GM21390 (cell line): ENCODE measurements around the gene HGS.
A peak's percentile ranks its signal among the peaks of the same experiment; 100 is the strongest.

Experiments
- ATAC-seq: cut with Tn5 transposase; IDR thresholded peaks from one replicate; pipeline ENCODE4 v1.9.1; 2021; ENCODE audit not compliant: unreplicated experiment

The HGS gene

DNA sequence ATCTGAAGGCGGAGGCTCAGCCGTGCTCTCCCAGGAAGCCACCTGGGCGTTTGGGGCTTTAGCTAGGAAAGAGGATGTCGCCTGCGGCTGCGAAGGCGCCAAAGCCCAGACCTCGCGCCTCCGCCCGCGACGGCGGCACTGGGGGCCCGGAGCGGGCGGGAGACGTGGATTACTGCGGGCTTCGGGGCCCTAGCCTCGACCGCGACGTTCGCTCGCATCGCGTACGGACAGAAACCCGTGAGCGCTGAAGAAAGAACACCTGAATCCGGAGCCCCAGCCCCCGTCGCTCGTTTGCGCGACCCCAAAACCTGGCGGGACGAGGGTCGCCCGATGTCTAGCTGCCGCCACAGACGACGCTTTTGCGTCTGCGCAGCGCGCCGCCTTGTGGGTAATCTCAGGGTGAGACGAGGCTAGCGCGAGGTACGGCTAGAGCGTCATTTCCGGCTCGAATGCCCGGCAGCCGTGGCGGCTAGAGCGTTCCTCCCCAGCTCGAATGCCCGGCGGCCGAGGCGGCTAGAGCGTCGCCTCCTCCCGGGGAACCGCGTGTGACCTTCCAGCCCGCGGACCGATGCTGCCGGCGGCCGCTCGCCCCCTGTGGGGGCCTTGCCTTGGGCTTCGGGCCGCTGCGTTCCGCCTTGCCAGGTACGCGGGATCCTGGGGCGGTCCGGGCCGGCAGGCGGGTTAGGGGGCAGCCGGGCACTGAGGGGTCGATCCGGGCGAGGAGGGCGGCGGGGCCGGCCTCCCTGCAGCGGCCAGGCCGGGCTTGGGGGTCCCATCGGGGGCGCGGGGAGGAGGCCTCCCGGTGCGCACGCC, 19.3 kb downstream of the HGS start, which contains the start of gene MRPL12:
MRPL12 (plus strand) TSS at position 434 of the 813 bp plus-strand sequence; CDS start at position 569, 135 bp downstream.
- ATAC-seq = peak; percentile 78

DNA sequence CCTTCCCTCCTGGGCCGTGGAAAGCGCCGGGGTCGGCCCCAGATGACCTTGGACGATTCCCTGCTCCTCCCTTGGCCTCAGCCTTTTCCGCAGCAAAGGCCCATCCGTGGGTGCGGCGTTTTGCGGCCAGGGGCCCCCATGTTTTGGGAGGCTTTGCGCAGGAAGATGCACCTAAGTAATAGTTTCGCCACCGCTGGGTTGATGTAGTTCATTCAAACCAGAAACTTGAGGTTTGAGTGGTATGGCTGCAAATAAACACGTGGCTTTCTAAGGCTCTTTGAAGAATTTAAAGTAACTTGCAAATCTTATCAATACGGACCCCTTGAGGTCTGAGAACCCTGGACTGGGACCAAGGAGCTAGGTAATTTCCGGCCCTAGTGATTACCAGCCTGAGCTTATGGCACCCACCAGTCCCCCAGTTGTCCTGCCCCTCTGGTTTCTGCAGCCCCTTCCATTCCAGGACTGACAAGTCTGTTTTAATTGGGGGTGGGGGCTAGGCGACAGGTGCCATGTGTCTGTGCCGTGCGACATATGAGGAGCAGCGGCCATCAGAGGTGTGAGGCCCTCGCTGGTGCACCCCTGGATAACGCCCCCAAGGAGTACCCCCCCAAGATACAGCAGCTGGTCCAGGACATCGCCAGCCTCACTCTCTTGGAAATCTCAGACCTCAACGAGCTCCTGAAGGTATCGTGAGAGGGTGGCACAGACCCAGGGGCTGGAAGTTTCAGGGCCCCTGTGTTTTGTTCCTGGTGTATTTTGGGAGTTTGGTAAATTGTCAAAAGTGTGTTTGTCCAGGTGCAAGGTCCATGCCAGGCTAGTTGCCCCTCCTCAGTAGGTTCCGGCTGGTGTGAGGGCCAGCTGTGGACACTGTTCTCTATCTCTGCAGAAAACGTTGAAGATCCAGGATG, 20.2 kb downstream of the HGS start:
- ATAC-seq = peak; percentile 1

DNA sequence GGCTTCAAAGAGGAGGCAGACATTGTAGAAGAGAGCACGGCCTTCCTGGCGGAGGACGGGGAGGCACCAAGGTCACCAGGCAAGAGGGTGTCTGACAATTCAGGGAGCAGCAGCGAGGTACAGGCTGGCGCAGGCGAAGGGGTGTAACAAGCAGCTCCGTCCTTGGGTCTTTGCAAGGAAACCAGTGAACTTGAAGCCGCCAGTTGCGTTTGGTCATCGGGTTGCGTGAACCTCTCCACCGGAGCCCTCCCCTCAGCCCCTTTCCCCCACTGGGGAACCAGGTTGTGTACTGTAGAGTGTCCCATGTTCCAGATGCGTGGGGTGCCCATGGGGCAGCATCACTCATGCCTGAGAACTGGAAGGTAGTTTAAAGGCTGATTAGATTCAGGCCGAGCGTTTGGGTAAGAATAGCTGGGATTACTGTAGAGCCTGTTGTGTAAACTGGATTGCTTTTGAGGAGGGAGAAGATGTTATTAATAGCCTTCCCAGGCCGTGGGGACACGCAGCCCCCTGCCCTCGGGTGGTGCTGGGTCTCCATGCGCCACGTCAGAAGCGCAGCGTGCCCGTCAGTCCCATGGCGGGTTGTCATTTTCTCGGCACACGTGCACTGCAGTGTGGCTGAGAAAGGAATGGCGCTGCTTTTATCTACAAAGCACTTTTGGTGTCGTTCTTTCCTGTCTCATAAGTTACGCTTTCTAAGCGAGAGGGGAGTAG, 21.9 kb downstream of the HGS start:
- no peak for ATAC-seq

DNA sequence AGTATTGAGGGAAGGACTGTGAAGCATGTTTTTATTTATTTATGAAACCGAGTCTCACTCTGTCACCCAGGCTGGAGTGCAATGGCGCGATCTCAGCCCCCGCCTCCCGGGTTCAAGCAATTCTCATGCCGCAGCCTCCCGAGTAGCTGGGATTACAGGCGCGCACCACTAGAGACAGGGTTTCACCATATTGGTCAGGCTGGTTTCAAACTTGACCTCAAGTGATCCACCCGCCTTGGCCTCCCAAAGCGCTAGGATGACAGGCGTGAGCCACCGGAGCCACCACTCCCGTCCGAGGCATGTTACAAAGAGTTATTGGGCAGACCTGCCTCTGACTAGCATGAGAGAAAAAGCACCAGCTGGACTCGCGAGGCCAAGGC, 22.4 kb downstream of the HGS start:
- ATAC-seq = no peak

DNA sequence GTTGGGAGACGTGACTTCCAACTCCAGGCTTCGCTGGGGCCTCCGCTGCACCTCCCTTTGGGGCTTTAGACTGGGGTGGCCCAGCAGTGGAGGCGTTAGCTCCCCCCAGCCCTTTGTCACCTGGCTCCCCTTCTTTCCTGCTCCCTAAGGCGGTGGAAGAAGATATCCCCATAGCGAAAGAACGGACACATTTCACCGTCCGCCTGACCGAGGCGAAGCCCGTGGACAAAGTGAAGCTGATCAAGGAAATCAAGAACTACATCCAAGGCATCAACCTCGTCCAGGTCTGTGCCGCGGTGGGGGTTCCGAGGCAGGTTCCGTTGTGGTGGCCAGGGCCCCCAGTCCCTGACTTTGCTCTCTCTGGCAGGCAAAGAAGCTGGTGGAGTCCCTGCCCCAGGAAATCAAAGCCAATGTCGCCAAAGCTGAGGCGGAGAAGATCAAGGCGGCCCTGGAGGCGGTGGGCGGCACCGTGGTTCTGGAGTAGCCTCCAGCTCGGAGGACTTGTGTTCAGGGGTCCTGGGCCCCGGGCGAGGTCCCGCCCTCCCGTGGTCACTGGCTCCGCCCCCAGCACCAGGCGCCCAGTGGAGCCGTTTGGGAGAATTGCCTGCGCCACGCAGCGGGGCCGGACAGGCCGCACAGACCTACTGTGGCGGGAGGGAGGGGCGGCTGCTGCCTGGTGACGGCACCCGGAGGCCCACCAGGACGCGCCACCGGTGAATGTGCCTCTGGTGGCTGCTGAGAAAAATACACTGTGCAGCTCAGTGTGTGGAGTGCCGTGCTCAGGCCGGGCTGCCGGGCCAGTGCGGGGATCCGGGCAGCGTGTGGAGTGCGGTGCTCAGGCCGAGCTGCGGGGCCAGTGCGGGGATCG, 23.2 kb downstream of the HGS start:
- ATAC-seq = no peak

DNA sequence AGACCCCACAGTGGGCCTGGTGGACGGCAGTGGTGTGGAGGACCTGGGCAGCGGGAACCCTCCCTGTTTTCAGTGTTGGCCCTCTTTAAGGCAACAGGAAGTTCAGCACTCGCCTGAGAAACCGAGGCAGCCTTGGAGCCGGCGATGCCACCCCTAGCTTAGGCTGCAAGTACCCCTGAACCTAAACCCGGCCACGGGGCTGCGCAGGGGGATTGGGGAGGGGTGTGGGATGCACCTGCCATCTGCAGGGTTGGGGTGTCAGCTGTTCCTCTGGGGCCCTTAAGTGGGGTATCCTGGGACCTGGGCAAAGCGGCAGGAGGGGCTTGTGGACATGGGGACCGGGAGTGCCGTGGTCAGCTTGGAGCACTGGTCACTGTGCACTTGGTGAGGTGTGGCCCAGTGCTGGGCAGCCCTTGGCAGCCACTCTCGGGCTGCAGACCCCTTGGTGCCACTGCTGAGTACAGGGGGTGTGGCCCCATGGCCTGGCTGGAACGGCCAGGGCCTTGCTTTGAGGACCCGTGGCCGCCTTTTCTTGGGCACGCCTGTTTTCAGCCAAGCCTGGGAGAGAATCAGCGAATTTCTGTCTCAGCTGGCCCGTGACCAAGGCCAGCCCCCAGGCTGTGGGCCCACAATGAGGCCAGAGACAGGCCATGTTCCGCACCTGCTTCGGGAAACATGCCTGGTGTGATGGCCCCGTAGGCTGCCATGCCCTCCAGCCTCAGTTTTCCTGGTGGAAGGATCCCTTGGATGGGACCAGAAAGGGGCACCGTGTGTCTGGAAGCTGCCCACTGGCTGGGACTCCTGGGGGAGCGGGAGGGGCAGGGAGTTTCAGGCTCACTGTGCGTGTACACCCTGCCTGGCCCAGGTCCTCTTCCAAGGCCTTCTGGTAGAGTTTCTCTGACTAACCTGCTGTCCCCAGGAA, 24.2 kb downstream of the HGS start:
- ATAC-seq = no peak

DNA sequence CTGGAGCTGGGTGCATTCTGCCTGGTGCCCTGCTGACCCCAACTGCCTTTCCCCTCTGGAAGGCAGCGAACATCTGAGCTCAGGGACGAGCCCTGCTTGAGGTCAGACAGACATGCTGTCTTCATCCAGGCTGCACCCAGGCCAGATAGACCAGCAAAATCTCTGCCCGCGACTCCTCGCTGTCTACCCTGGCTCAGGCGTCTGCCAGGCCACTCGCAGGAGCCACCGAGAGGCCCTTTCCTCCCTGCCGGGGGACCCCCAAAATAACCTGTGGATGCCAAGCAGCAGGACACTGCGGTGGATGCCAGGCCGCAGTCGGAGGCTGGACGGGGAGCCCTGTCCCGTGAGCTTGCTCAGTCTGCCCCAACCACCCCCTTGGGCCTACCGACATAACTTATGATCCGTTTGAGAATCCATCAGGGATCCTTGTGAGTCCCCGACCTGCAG, 25.0 kb downstream of the HGS start:
- ATAC-seq = no peak

DNA sequence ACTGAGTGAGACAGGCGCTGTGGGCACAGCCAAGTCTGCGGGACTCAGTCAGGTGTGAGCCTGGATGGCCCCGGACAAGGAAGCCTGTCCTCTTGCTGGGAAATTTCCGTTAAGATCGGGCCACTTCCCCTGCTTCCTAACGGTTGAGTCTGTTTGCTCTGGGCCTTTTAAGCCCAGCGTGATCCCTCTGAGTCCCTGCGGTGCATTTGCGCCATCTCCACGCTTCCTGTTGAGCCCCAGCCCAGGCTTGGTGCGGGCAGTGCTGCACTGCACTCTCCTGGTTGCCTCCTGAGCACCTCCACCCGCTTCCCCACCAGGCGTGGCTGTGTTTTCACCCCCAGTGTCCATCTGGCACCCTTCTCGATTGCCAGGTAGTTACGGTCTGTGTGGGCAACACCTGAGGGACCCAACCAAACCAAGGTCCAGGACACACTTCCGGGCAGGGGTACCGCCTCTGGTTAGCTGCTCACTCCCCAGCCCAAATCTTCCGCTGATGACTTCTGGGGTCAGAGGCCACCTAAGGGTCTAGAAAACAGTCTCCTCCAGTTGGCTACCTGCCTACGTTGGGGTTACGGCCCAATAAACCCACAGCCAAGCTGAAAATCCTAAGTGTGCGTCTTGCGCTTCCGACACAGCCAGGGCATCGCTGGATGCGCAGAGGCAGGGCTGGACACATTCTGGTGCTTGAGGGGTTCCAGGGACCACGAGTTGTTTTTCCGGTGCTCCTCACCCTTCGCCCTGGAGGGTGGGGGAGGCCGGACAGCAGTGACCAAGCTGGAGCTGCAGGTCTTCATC, 26.9 kb downstream of the HGS start:
- no peak for ATAC-seq

DNA sequence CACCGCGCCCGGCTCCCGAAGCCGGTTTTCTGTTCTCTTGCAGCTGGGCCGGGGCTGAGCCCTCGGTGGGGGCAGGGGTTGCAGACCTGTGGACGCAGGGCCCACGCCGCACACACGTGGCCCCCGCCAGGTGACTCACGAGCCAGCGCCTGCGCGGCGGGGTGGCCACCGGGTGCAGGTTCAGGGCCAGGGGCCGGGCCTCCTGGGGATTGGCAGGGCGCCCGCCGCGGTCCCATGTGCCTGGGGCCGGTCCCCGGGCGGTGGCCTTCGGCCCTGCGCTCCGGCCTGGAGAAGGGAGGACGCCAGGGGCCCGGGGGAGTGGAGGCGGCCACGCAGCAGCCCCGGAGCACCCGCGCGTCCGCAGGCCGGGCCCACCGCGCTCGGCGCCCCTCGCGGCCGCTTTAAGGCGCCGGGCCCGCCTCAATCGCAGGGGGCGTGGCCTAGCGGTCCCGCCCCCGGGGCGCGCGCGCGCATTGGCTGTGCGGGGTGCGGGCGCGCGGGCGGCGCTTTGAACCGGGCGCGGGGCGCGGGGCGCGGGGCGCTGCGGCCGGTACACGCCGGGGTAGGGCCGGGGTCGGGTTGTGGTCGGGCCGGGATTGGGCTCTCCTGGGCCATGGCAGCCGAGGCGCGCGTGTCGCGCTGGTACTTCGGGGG, 28.1 kb downstream of the HGS start, which contains the start of gene SLC25A10:
SLC25A10 (plus strand) TSS at position 471 of the 654 bp plus-strand sequence; CDS start at position 614, 143 bp downstream.
- peak; percentile 63 for ATAC-seq

DNA sequence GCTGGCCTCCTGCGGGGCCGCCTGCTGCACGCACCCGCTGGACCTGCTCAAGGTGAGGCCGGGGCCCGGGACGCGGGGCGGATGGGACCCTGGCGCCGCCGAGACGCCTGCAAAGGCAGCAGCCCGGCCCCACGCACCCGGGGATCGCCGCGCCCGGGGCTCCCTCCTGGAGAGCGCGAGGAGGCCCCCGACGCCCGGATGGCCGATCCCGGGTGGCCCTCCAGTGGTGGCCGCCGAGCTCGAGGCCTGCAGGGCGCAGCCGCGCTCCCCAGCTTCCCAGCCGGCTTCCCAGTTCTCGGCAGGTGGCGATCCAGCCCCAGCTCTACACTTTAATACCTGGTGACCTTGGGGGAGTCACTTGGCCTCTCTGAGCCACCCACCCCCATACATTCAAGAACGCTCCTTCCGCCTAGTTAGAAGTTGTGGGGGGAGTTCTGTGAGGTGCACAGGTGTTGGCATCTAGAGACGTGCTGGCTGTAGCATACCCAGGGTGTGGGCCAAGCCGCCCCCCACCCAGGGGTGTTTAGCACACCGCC, 28.7 kb downstream of the HGS start:
- ATAC-seq = peak; percentile 25

DNA sequence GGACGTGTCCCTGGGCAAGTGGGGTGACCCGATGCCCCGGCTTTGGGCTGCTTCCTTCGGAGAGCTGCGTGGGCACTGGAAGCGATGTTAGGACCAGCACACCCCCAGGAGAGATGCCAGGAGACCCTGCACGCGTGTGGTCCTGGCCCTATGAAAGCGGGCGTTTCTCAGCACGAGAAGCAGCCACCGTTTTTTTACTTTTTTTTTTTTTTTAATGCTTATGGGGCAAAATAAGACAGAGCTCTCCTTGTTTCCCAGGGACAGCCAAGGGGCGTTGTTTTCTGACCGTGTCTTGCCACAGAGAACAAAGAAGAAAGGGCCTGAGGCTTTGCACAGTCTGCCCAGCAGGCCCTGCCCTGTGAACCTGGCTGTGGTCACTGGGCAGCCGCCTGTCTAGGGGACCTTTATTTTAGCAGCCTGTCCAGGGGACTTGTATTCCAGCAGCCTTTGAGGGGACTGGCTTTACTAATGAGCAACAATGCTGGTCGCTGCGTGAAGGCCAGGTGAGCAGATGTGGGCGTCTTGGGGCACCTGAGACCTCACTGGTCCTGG, 29.3 kb downstream of the HGS start:
- no peak for ATAC-seq

DNA sequence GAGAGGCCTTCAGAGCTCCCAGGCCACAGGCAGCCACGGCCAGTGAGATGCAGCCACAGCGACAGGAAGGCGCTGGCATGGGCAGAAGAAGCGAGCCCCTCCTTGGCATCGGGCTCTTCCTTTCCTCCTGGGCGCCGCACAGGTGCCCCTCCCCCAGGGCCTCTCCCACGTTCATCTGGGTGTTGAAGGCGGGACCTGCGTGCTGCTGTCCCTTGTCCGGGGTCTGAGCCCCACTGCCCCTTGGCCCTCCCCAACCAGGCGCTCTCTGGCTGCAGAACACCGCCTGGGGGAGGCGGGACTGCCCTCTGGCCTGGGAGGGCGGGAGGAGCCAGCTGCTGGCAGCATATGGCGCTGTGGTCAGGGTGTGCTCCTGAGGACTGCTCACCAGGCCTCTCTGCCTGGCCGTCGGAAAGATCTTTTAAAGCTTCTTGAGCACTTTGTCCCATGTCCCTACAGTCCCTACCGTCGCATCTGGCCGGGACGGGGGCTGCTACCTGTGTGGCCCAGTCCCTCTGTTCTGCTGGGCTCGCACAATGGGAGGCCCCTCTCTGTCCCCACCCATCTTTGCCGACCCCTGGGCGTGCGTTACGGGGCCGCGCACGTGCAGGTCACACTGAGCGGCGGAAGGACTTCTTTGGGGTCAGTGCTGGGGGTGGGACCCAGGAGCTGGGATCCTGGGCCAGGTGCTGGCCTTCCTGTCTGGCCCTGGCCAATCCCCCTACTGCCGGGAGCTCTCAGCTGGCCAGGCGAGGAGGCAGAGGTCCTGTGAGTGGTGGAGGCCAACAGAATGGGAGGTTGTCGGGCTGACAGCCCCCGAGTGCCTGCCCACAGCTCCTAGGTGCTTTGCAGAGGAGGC, 30.0 kb downstream of the HGS start:
- no peak for ATAC-seq

DNA sequence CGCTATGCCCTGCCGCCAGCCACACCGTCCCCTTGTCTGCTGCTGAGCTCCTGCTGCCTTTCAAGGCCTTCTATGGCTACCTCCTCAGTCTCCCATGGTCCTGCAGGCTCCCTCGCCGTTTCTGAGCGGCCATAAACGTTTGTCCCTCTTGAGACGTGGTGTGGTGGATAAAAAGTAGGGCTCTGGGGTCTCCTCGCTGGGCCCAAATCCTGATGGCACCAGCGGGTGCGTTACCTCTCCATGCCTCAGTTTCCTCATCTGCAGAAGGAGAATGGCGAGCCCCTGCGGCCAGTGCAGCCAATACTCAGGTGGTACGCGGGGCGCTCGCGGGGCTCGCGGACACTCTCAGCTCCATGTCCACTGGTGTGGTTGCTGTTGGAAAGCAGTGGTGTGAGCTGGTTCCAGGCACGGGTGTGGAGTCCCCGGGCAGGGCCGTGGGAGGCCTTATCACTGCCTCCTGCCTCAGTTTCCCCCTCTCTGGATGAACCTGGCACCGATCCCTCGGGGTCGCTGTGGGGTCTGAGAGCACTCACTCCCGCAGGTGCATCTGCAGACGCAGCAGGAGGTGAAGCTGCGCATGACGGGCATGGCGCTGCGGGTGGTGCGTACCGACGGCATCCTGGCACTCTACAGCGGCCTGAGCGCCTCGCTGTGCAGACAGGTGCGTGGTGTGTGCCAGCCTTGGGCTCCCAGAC, 30.7 kb downstream of the HGS start:
- ATAC-seq = no peak

DNA sequence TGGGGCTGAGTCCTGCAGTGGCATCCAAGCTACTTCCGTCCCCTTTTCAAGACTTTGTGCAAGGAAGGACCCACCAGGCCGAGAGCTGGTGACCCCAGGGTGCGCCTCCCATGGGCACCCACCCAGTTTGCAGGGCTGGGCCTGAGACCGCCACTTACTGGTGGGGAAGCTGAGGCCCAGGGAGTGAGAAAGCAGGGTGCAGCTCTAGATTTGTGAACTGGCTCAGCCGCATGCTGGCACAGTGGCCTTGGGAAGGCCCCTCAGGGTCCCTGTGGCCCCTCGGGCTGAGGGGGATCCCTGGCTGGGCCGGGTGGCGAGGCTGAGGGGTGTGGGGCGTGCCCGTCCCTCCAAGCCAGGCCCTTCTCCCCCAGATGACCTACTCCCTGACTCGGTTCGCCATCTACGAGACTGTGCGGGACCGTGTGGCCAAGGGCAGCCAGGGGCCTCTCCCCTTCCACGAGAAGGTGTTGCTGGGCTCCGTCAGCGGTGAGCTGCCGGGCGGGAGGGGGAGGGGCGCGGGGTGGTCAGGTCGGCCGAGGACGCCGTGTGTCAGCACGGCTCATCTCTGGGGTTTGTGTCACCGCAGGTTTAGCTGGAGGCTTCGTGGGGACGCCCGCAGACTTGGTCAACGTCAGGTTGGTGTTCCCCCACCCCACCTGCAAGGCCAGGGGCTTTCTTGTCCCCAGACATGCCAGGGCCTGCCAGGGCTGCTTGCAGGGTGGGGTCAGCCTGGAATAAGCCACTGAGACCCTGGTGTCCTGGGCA, 31.5 kb downstream of the HGS start:
- ATAC-seq = no peak
